ENCODE data around the gene ATG5.

DNA sequence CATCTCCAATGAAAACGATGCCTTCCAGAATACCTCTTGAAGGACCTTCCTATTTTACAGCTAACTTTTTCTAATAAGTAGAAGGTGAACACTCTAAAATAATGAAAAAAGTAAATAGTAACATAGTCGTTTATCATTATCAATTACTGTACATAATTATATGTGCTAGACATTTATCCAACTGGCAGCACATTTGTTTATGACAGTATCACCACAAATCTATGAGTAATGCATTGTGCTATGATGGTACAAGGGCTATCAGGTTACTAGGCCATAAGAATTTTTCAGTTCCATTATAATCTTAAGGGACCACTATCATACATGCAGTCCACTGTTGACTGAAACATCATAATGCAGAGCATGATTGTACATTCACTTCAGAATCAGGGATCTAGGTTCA, 68.4 kb downstream of the ATG5 start:
- TF ChIP-seq, protein P1, sequence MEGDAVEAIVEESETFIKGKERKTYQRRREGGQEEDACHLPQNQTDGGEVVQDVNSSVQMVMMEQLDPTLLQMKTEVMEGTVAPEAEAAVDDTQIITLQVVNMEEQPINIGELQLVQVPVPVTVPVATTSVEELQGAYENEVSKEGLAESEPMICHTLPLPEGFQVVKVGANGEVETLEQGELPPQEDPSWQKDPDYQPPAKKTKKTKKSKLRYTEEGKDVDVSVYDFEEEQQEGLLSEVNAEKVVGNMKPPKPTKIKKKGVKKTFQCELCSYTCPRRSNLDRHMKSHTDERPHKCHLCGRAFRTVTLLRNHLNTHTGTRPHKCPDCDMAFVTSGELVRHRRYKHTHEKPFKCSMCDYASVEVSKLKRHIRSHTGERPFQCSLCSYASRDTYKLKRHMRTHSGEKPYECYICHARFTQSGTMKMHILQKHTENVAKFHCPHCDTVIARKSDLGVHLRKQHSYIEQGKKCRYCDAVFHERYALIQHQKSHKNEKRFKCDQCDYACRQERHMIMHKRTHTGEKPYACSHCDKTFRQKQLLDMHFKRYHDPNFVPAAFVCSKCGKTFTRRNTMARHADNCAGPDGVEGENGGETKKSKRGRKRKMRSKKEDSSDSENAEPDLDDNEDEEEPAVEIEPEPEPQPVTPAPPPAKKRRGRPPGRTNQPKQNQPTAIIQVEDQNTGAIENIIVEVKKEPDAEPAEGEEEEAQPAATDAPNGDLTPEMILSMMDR (IDR thresholded peaks at IDR 0.05), result no peak
- TF ChIP-seq POLR2A (IDR thresholded peaks at IDR 0.05), result no peak

All from heart left ventricle (tissue), 13 donors.